HG02840 (cell line): ENCODE results near the gene TENM3.
A peak's percentile ranks its signal among the peaks of the same experiment; 100 is the strongest.
"Not testable (repeated sequence)": the region's sequence is repeated elsewhere in the genome, so short reads cannot be mapped to it uniquely, and the experiment has no call there.

Experiments
- ATAC-seq: cut with Tn5 transposase; IDR thresholded peaks from one replicate; pipeline ENCODE4 v1.9.1; 2021; ENCODE audit warnings: mild to moderate bottlenecking, moderate library complexity, moderate number of reproducible peaks; ENCODE audit not compliant: unreplicated experiment, low FRiP score

Gene TENM3

GRCh38 chr4:182789529-182789928 is 546.3 kb downstream of the TENM3 start:
- ATAC-seq = no peak

- ATAC-seq = no peak
These were observed 552.4 kb downstream of the TENM3 start for GRCh38 chr4:182795446-182796238.

GRCh38 chr4:182799515-182800215 is 556.5 kb downstream of the TENM3 start:
- ATAC-seq = no peak

GRCh38 chr4:182800216-182800515 is 557.0 kb downstream of the TENM3 start:
- no peak for ATAC-seq

GRCh38 chr4:182801636-182802035 is 558.4 kb downstream of the TENM3 start:
- no peak for ATAC-seq

- no peak for ATAC-seq
These were observed 559.4 kb downstream of the TENM3 start for GRCh38 chr4:182802621-182803020.

- no peak for ATAC-seq
These were observed 560.0 kb downstream of the TENM3 start for GRCh38 chr4:182803235-182803634.

- no peak for ATAC-seq
These were observed 560.9 kb downstream of the TENM3 start for GRCh38 chr4:182804131-182804530.

GRCh38 chr4:182805321-182805720 is 562.1 kb downstream of the TENM3 start:
- no peak for ATAC-seq

GRCh38 chr4:182805750-182806149 is 562.5 kb downstream of the TENM3 start:
- no peak for ATAC-seq

- ATAC-seq = peak; percentile 75
These were observed 563.4 kb downstream of the TENM3 start for GRCh38 chr4:182806259-182807252.

- no peak for ATAC-seq
These were observed 564.1 kb downstream of the TENM3 start for GRCh38 chr4:182807346-182807745.

GRCh38 chr4:182807767-182808548 is 564.8 kb downstream of the TENM3 start:
- no peak for ATAC-seq

- peak; percentile 74 for ATAC-seq
These were observed 565.6 kb downstream of the TENM3 start for GRCh38 chr4:182808673-182809416.

GRCh38 chr4:182809417-182810102 is 566.4 kb downstream of the TENM3 start:
- ATAC-seq = peak; percentile 14

- ATAC-seq = no peak
These were observed 567.0 kb downstream of the TENM3 start for GRCh38 chr4:182810103-182810615.

GRCh38 chr4:182812916-182813315 is 569.7 kb downstream of the TENM3 start:
- no peak for ATAC-seq

GRCh38 chr4:182814065-182814464 is 570.9 kb downstream of the TENM3 start:
- not testable (repeated sequence) for ATAC-seq
